Embryonic facial prominence (tissue), 1 donor: Measurements from ENCODE around the gene ARHGDIG.

Source experiments
- DNase-seq: peaks from one replicate; pipeline ENCODE4 v3.0.0-alpha.2; 2016; ENCODE audit errors: extremely low spot score

The ARHGDIG gene

DNA sequence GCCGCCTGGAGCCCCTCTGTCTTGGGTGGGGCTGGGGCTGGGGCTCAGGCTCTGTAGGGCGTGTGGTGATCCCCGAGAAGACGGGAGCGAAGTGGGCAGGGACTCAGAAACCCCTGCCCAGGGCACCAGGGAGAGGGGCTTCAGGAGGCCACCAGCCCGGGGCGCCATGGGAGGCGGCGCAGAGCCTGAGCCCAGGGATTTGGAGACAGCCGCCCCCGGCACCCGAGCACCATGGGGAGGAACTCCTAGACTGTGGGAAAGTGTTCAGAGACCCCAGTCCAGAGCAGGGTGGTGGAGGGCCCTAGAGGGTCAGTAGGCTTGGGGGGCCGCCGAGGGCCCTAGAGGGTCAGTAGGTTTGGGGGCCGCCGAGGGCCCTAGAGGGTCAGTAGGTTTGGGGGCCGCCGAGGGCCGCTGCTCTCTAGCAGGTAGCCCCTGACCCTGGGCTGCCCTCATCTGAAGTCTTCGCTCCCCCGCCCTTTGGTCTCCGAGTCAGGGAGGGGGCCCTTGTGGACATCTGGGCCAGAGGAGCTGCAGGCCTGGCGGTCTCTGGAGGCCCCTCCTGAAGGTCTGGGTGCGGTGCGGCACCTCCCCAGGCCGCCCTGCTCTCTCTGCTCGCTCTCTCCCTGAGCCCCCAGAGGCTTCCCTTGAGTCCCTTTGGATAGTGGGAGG is 734 bp downstream of the ARHGDIG start:
- no peak for DNase-seq

DNA sequence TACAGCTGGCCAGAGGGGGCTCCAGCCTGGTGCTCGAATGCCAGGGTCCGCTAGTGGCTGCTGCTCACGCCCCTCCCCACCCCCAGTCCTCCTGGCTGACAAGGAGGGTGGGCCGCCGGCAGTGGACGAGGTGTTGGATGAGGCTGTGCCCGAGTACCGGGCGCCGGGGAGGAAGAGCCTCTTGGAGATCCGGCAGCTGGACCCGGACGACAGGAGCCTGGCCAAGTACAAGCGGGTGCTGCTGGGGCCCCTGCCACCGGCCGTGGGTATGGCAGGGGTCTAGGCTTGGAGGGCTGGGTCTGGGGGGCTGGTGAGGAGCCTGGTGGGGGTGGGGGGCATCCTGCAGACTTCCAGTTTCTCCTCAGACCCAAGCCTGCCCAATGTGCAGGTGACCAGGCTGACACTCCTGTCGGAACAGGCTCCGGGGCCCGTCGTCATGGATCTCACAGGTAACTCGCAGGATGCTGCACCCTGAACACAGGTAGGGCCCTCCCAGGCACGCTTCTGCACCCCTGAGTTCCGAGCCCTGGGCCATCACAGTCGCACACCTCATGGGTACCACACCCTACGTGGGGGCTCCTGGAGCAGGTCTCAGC is 1.4 kb downstream of the ARHGDIG start:
- no peak for DNase-seq

GRCh38 chr16:282491-282890 is 2.1 kb downstream of the ARHGDIG start:
- no peak for DNase-seq

DNA sequence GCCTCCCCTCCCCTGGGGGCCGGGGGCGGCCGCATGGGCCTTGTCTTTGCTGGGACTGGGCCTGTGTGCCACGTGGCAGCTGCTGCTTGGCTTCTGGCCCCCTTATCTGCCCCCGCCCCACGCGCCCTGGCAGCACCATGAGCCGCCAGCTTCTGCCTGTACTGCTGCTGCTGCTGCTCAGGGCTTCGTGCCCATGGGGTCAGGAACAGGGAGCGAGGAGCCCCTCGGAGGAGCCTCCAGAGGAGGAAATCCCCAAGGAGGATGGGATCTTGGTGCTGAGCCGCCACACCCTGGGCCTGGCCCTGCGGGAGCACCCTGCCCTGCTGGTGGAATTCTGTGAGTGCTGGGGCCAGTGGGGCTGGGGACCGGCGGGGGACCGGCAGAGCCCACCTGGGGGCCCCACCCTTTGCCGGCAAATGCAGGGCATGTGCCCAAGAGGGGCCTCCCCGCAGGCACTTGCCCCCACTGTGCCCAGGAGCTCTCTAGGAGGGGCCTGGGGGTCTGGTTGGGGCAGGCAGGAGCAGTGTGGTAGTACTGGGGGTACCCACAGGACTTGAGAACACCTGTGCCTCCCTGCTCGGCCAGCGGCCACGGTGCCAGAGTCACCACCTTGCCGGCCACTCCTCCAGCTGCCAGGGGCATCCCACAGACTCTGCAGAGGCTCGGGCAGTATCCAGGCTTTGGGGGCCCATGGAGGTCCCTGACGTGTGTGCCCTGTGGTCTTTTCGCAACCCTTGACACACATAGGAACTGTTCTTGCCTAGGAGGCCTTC is 2.8 kb downstream of the ARHGDIG start, which contains the start of gene PDIA2:
PDIA2 (plus strand) TSS at position 132 of the 773 bp plus-strand sequence; CDS start at position 138, 6 bp downstream.
- no peak for DNase-seq

DNA sequence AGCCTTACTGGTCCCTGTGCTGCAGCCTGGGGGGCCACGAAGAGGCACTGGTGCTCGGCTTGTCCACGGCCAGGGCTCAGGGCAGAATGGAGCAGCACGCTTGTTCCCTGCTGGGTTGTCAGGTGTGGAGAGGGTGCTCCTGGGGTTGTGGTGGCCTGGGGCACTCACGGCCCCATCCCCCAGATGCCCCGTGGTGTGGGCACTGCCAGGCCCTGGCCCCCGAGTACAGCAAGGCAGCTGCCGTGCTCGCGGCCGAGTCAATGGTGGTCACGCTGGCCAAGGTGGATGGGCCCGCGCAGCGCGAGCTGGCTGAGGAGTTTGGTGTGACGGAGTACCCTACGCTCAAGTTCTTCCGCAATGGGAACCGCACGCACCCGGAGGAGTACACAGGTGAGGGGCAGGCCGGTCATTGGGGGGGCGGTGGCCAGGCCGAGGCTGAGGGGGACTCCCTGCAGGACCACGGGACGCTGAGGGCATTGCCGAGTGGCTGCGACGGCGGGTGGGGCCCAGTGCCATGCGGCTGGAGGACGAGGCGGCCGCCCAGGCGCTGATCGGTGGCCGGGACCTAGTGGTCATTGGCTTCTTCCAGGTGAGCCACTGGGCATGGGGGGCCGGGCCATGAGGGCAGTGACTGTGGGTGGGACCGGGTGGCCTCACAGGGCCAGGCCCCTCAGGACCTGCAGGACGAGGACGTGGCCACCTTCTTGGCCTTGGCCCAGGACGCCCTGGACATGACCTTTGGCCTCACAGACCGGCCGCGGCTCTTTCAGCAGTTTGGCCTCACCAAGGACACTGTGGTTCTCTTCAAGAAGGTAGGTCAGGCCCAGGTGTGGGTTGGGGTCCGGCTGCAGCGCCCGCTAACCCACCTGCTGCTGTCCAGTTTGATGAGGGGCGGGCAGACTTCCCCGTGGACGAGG is 4.1 kb downstream of the ARHGDIG start:
- DNase-seq, result no peak

- DNase-seq, result no peak
These were observed 5.0 kb downstream of the ARHGDIG start for GRCh38 chr16:285146-286055.

DNA sequence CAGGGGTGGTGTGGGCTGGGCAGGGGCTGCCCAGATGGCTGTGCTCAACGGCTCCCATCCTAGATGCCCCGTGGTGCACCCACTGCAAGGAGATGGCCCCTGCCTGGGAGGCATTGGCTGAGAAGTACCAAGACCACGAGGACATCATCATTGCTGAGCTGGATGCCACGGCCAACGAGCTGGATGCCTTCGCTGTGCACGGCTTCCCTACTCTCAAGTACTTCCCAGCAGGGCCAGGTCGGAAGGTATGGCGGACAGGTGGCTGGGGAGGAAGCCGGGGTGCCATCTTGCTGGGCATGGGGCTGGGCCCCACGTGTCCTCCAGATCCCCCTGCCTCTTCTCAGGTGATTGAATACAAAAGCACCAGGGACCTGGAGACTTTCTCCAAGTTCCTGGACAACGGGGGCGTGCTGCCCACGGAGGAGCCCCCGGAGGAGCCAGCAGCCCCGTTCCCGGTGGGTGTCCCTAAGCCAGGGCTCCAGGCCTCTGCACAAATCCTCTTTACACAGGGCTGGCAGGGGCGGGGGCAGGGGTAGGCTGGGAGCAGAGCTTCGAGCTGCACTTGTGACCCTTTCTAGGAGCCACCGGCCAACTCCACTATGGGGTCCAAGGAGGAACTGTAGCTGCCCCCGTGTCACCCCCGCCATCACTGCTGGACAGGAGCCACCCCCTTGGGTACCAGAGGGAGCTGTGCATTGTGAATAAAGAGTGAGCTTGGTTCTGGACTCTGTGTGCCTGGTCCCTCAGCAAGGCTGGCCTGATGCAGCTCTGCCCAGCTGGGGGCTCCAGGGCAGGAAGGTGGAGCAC is 6.3 kb downstream of the ARHGDIG start:
- DNase-seq, result no peak

DNA sequence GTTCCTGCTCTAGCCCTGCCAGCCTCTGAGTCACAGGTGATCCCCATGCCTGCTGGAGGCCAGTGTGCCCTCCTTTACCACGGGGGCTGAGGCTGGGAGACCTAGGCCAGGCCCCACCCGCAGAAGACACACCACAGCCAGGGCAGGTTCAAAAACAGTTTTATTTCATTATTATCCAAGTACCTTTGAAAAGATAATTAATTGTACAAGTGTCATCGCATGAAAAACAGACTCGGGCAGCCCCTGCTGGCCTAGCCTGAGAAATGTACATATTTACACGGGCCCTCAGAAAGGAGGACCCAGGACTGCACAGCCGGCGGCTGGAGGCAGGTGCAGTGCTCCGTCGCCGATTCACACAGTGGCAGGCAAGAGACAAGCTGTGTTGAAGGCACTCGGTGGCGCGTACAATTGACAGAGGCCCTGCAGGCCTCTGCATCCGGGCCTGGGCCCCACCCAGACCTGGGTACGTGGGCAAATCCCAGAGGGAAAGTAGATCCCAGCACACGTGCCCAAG is 7.0 kb downstream of the ARHGDIG start:
- no peak for DNase-seq

DNA sequence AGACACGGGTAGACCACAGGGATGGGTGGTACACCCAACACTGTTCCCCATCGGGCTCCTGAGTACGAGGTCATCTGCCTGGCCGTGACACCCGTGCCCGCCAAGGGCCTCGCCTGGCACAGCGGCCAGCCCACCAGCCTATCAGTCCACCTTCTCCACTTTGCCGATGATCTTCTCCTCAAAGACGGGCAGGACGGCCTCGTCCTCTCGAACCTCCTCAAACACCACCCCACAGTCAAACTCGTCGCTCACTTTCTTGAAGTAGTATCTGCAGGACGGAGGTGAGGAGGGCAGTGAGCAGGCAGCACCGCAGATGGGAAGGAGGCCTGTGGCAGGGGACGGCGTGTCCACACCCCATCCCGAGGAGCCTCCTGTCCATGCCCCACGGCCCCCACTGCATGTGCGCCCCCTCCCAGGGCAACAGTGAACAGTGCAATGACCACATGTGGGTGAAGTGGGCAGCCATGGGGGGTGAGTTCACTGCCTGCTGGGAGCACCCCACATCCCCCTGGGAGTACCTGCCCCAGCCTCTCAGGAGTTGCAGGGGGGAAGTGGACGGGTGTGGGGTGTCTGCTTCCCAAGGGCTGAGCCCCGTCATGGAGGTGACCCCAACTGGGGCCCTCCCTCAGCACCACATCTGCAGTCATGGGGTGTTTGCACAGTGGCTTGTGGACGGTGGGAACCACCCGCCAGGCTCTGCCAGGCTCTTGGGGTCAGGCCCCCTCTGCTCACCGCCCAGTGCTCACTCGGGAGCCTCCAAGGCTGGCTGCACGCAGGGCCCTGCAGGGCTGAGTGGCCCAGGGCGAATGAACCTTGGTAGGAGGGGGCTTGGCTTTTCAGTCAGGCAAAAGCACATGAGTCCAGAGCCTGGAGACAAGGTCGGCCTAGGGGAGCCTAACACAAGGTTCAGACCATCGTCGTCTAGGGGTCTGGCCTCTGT is 7.9 kb downstream of the ARHGDIG start:
- no peak for DNase-seq

DNA sequence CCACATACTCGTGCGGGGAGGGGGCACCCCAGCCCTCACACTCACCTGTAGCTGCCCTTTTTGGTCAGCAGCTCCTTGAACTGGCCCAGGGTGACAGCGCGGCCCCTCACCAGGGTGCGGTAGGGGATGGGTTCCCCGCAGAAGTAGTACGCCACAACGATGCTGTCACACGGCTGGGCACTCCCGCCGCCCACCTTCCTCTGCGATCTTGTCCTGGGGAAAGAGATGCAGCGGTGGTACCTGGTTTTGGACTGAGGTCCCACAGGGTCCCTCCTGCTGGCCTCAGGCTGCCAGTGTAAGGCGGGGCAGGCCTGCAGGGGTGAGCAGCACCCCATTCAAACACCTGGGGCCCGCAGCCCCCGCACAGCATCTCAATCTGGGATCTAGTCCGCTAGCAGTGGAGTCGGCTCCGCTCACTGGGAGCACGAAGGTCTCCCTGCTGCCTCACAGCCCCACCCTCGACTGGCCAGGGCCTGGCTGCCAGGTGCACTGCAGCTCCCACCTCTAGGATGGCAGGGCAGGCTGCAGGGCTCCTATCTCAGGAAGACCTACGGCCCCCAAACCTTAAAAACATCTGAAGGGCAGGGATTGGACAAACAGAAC is 9.1 kb downstream of the ARHGDIG start:
- no peak for DNase-seq

DNA sequence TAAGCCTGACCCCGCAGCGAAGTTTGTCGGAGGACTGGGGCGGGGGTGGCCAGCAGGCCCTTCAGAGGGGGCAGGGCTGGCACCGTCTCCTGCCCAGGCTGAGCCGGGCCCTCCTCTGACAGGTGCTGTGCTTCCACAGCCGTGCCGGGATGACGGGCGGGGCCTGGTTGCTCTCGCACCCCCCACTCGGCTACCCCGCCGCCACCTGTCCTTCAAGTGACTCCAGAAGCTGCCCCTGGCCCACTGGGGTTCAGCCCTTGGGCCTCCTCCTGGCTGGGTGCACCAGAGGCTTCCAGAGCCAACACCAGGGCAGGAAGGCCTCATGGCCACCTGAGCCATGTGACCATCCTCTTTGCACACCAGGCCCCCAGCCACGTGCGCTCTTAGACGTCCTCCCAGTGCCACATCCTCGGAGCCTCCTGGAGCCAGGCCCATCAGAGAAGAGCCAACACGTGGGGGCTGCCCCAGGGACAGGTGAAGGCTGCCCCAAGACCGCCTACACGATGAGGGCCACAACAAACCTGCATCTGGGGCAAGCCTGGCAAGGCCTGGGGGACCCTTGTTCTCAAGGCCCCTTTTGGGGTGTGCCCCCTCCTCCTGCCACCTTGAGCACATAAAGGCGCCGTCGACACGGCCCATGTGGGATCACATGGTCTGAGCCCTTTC is 9.8 kb downstream of the ARHGDIG start:
- no peak for DNase-seq

- no peak for DNase-seq
These were observed 10.5 kb downstream of the ARHGDIG start for GRCh38 chr16:290681-291405.

DNA sequence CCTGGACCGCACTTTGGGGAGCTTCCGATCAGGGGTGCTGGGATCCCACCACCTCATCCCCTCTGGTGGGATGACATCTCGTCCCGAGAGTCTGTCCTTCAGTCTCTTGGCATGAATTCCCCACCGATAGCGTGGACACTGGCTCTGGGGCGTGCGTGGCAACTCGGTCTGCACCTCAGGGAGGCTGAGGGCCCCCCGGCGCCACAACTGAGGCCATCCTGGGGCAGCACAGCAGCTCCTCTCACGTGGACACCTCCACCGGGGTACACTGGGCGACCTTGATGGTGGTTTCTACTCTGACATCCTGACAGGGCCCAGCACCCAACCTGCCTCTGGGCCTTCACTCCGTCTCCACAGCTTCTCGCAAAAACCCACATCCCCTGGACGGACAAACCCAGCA is 11.1 kb downstream of the ARHGDIG start:
- DNase-seq, result no peak

GRCh38 chr16:293043-293775 is 12.8 kb downstream of the ARHGDIG start:
- DNase-seq, result no peak

- DNase-seq, result no peak
These were observed 15.9 kb downstream of the ARHGDIG start for GRCh38 chr16:296276-296675.

DNA sequence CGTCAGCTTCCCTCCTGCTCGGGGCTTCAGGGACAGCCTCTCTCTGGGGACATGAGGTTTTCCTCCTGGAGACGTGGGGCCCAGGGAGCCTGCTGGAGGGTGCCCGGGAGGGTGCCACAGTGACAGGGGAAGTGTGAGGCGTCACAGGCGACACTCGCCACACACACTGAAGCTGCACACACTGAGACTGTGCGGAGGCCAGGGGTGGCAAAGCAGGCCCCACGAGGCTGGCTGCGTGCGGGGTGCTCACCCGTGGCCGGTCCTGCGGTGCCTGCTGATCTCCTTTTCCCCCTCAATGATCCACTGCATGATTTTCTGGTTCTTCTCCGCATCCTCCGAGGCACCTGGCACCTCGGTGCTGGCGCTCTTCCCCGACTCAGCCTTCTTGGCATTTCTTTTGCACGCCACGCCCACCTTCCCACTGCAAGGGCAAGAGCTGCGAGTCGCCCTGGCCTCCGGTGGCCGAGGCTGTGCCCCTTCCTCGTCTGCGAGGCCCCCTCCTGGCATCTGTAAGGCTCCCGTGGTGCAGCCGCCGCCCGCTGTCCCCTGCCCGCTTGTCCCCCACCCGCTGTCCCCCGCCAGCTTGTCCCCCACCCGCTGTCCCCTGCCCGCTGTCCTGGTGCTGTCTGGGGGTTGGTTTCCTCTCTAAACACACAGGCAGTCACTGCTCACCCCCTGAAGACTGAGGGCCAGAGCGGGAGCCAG is 16.6 kb downstream of the ARHGDIG start:
- DNase-seq, result no peak
